Astrocyte of the cerebellum (primary cell): ENCODE data around the gene DCTN5.
A peak's percentile ranks its signal among the peaks of the same experiment; 100 is the strongest.
"Not testable (repeated sequence)": the region's sequence is repeated elsewhere in the genome, so short reads cannot be mapped to it uniquely, and the experiment has no call there.

Source experiments
- DNase-seq: peaks from one replicate; pipeline ENCODE4 v3.0.0-alpha.2; 2011; ENCODE audit warnings: low read depth
- H3K4me3 ChIP-seq: 2 replicates; pipeline ENCODE4 v1.5.1; 2011; ENCODE audit warnings: mild to moderate bottlenecking, low read depth, low read length, moderate library complexity
- in situ Hi-C: cut with HindIII; loops from 2 replicates; pipeline ENCODE4 v1.10.0; 2017; ENCODE audit warnings: low sequenced_read_pairs
- TF ChIP-seq, protein P1 (sequence below): IDR thresholded peaks from 2 replicates; pipeline ENCODE4 v1.5.1; 2012; ENCODE audit warnings: low read length, low read depth, moderate library complexity, mild to moderate bottlenecking; ENCODE audit errors: missing control alignments

DCTN5 gene

DNA sequence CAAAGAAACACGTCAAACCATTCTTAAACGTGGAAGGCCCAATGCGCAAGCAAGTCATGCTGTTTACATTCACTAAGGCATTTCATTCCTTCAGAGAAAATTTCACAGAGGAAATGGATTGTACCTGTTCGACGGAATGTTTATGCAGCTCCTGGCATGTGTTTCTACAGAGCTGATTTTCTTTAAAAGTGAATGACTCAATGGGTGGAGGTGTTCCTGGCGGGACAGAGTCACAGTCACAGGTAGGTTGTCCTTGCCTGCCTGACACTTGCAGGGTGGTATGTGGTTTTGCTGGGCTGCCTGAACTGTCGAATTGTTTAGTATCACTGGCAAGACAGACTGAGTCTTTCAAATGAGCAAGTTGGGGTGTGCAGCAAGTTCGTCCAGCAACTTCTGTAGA, 11.8 kb upstream of the DCTN5 start:
- no peak overlapping the region for H3K4me3 ChIP-seq
- DNase-seq, result no peak
- in situ Hi-C loops, result no loop called here
- TF ChIP-seq, protein P1, sequence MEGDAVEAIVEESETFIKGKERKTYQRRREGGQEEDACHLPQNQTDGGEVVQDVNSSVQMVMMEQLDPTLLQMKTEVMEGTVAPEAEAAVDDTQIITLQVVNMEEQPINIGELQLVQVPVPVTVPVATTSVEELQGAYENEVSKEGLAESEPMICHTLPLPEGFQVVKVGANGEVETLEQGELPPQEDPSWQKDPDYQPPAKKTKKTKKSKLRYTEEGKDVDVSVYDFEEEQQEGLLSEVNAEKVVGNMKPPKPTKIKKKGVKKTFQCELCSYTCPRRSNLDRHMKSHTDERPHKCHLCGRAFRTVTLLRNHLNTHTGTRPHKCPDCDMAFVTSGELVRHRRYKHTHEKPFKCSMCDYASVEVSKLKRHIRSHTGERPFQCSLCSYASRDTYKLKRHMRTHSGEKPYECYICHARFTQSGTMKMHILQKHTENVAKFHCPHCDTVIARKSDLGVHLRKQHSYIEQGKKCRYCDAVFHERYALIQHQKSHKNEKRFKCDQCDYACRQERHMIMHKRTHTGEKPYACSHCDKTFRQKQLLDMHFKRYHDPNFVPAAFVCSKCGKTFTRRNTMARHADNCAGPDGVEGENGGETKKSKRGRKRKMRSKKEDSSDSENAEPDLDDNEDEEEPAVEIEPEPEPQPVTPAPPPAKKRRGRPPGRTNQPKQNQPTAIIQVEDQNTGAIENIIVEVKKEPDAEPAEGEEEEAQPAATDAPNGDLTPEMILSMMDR, result no peak

DNA sequence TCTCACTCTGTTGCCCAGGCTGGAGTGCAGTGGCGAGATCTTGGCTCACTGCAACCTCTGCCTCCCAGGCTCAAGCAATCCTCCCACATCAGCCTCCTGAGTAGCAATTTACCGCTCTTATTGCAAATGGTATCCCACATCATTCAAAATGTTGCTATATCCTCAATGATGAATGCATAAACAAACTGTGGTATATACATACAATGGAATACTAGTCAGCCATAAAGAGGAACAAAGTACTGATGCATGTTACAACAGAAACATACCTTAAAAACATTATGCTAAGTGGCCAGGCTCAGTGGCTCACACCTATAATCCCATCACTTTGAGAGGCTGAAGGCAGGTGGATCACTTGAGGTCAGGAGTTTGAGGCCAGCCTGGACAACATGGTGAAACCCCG, 9.4 kb upstream of the DCTN5 start:
- H3K4me3 ChIP-seq, DNase-seq, in situ Hi-C loops: not testable (repeated sequence)

DNA sequence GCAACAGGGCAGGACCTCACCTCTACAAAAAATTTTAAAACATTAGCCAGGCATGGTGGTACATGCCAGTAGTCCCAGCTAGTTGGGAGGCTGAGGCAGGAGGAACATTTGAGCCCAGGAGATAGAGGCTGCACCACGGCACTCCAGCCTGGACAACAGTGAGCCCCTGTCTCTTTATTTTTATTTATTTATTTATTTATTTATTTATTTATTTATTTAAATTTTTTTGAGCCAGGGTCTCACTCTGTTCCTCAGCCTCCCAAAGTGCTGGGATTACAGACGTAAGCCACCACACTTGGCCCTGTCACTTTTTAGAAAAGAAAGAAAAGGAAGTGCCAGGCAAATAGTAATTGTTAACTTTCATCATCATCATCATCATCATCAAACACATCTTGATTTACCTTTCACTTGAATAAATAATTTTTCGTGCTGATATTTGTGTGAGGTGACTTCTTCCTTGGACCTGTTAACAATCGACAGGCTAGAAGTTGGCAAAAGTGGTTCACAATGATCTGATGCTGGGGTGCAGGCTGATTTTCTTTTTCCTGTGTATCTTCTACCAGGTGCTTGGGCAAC, 6.7 kb upstream of the DCTN5 start:
- H3K4me3 ChIP-seq, result no peak overlapping the region
- DNase-seq, result no peak
- TF ChIP-seq, protein P1, result no peak
- in situ Hi-C loops, result no loop called here

DNA sequence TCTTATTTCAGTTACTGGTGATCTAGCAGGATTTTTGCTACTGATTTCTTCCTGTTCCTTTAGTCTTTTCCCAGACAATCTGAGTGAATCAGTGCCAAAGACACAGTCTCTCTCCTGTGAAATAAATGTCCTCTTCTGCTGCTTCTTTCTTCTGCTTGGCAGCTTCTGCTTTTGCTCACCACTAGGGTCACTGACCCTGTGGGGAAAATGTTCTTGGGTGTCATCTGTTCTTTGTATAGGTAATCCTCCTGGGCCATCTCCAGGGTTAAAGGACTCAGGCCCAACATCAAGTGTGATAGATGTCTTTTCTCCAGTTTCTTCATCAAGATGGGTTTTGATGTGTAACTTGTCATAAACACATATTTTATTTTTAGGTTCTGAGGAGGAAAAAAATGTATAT, 5.3 kb upstream of the DCTN5 start:
- in situ Hi-C loops, result no loop called here
- no peak overlapping the region for H3K4me3 ChIP-seq
- TF ChIP-seq, protein P1, result no peak
- DNase-seq, result no peak

DNA sequence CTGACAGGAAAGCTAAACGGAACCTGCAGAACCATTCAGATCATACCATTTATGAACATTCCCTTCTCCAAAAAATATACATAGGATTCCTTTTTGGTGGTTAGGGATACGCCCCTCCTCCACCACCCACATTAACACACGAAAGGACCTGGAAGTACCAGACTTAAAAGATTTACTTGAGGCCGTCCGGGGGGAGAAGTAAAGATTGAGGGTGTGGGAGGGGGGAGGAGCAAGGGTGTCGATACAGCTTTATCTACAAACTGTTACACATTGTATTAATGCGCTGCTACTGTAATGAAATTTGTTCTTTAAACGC, 693 bp upstream of the DCTN5 start:
- TF ChIP-seq, protein P1, result no peak
- DNase-seq, result no peak
- peak overlapping the region; percentile 99 for H3K4me3 ChIP-seq
- in situ Hi-C loops, result no loop called here

DNA sequence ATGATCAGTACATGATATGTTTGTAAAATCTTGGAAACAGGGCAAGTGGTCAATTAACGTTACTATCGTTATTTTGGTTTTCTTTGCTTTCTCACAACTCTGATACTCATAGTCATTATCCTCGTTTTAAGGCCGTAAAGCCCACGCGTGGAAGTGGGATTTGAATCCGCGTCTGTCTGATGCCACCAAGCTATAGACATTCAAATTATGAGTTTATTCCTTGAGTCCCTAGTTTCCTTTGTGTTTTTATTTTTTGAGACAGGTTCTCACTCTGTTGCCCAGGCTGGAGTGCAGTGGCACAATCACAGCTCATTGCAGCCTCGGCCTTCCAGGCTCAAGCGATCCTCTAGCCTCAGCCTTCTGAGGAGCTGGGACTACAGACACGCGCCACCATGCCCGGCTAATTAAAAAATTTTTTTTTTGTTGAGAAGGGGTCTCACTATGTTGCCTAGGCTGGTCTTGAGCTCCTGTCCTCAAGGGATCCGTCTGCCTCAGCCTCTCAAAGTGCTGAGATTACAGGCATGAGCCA, 1.0 kb downstream of the DCTN5 start:
- TF ChIP-seq, protein P1, result no peak
- H3K4me3 ChIP-seq, result peak overlapping the region; percentile 99
- in situ Hi-C loops, result no loop called here
- no peak for DNase-seq

DNA sequence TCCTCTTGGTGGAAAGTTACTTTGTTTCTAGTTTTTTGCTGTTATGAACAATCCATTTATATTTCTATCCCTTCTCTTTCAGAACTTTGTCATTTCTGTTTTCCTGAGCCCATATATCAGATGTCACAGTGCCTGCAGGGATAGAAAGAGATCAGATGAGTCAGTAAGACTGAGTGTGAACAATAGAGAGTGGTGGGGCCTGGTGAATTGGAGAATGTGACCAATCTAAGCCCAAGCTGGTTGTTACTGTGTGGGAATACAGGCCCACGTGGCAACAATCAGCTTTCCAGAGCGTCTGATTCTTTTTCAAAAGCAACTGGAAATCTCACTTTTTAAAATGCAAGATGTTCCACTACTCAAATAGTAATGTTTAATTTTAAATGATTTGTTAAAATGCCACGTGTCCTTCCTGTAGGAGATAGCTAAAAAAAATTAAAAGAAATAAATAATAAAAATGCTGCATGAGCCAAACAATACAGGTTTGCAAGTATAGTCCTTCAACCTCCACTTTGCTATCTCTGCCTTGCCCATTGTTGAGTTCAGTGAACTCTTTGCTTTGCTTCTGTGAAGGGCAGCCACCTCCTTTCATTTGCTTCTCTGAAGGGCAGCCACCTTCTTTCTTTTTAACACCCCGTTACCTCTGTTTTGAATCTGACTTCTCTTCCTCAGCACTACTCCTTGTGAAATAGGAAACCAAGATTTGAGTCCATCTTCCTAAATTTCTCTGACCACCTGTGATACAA, 9.6 kb downstream of the DCTN5 start:
- no peak for DNase-seq
- in situ Hi-C loops, result no loop called here
- TF ChIP-seq, protein P1, result no peak

More for the DNA sequence above, 9.6 kb downstream of the DCTN5 start:
- no peak overlapping the region for H3K4me3 ChIP-seq
